NCI-H526 treated with DMSO at 0.1 percent for 48 hours (cell line): ENCODE results near the gene TNK1.
"Not testable (repeated sequence)": the region's sequence is repeated elsewhere in the genome, so short reads cannot be mapped to it uniquely, and the experiment has no call there.

Experiments used
- DNase-seq: peaks from one replicate; lab custom pipeline; 2025; lab: John Stamatoyannopoulos, UW

Gene TNK1

GRCh38 chr17:7355573-7355972 lies 25.3 kb upstream of the TNK1 start:
- no peak for DNase-seq

- peak; percentile 15 for DNase-seq
Observed at GRCh38 chr17:7356072-7356549, 24.8 kb upstream of the TNK1 start.

- DNase-seq = no peak
Observed at GRCh38 chr17:7356756-7357155, 24.1 kb upstream of the TNK1 start.

GRCh38 chr17:7357381-7357780 lies 23.5 kb upstream of the TNK1 start:
- DNase-seq = no peak

GRCh38 chr17:7361906-7362305 lies 19.0 kb upstream of the TNK1 start:
- no peak for DNase-seq

GRCh38 chr17:7363311-7363710 lies 17.6 kb upstream of the TNK1 start:
- no peak for DNase-seq

GRCh38 chr17:7365963-7366362 lies 14.9 kb upstream of the TNK1 start:
- DNase-seq = not testable (repeated sequence)

GRCh38 chr17:7367083-7367482 lies 13.8 kb upstream of the TNK1 start:
- DNase-seq = no peak

- no peak for DNase-seq
Observed at GRCh38 chr17:7367918-7368598, 12.8 kb upstream of the TNK1 start.

- not testable (repeated sequence) for DNase-seq
Observed at GRCh38 chr17:7368599-7368994, 12.3 kb upstream of the TNK1 start.

- no peak for DNase-seq
Observed at GRCh38 chr17:7369825-7370224, 11.1 kb upstream of the TNK1 start.

- DNase-seq = no peak
Observed at GRCh38 chr17:7370853-7371252, 10.0 kb upstream of the TNK1 start.

- no peak for DNase-seq
Observed at GRCh38 chr17:7374353-7374752, 6.5 kb upstream of the TNK1 start.

- no peak for DNase-seq
Observed at GRCh38 chr17:7379134-7379533, 1.8 kb upstream of the TNK1 start.

GRCh38 chr17:7380321-7380720 lies 568 bp upstream of the TNK1 start:
- DNase-seq = no peak

- DNase-seq = no peak
Observed at GRCh38 chr17:7382901-7383300, 2.0 kb downstream of the TNK1 start.

- DNase-seq = no peak
Observed at GRCh38 chr17:7383371-7383741, 2.5 kb downstream of the TNK1 start.

- peak; percentile 13 for DNase-seq
Observed at GRCh38 chr17:7383742-7384488, 3.0 kb downstream of the TNK1 start.

- DNase-seq = no peak
Observed at GRCh38 chr17:7384489-7385081, 3.7 kb downstream of the TNK1 start.

GRCh38 chr17:7388856-7389255 lies 8.0 kb downstream of the TNK1 start:
- DNase-seq = no peak

GRCh38 chr17:7389924-7390910 lies 9.3 kb downstream of the TNK1 start:
- DNase-seq = no peak

- no peak for DNase-seq
Observed at GRCh38 chr17:7391307-7391706, 10.4 kb downstream of the TNK1 start.
